SK-N-MC (cell line): ENCODE results near the gene SLC6A3.

Experiments used
- EZH2 ChIP-seq: fragments of 200-600 bp; sonication (generic); IDR thresholded peaks from one replicate; pipeline ENCODE4 v1.6.1; 2017; ENCODE audit warnings: antibody characterized with exemption
- FOXP2 ChIP-seq: optimal IDR thresholded peaks from 2 replicates; pipeline ENCODE3; 2011; ENCODE audit warnings: mild to moderate bottlenecking, moderate library complexity; ENCODE audit not compliant: insufficient read depth; ENCODE audit errors: extremely low read length, control extremely low read depth
- POLR2AphosphoS5 ChIP-seq: IDR thresholded peaks from 2 replicates; pipeline ENCODE4 v1.6.1; 2012; ENCODE audit warnings: mild to moderate bottlenecking, low read depth, low read length, borderline replicate concordance

GRCh38 chr5:1490376-1490775 lies 45.1 kb upstream of the SLC6A3 start:
- no peak for TF ChIP-seq EZH2
- TF ChIP-seq POLR2AphosphoS5: no peak
- TF ChIP-seq FOXP2: no peak
